Hippocampal formation (tissue), 2 donors: Measurements from ENCODE around the gene ZNF628.
"Not testable (repeated sequence)": the region's sequence is repeated elsewhere in the genome, so short reads cannot be mapped to it uniquely, and the experiment has no call there.

Source experiments
- DNase-seq, 2 donors: peaks; one replicate each; lab custom pipeline; 2025; lab: John Stamatoyannopoulos, UW

Gene ZNF628

DNA sequence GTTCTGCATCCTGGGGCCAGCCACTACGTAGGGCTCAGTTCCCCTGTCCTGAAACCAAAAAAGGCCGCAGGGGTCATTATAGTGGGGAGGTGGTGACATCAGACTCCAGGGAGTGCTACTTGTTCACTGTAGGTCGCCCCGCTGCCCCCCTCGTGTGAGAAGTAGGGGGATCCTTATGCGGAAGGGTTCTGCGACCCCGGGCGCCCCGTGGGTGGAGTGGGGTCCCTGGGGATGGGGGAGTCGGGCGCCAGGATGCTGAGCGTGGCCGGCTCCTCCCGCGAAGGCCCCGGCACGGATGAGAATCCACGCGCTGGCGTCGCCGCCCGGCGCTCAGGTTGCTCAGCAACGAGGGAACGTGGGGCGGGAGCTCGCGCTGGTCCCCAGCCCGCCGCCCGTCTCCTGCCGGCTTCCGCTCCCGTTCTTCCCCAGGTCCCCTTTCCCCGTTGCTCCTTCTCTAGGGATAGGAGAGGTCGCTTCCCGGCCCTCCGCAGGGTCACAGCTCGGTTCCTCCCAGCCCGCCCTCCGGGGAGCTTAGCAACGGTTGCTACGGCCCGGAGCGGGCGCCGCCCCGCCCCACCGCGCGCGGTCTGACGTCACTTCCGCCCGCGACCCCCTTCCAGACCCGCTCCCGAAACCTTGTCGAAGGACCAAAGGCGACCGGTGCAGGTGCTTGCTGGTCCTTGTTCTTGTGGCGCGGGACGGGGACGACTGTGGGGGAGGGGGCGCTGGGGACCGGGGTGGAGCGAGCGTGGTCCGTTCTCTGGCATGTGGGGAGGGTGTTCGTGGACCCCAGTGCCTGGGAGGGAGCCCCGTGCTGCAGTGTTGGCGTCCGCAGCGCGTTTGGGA, 8.4 kb downstream of the ZNF628 start, which contains the start of gene NAT14:
Gene NAT14, plus strand, starts transcription at position 596 of the 846 bp plus-strand sequence. CDS start 521 bp downstream, outside the sequence.
- peak; percentile 2 to 38 for DNase-seq

- DNase-seq, result no peak
Observed at GRCh38 chr19:55485439-55486011, 9.1 kb downstream of the ZNF628 start.

DNA sequence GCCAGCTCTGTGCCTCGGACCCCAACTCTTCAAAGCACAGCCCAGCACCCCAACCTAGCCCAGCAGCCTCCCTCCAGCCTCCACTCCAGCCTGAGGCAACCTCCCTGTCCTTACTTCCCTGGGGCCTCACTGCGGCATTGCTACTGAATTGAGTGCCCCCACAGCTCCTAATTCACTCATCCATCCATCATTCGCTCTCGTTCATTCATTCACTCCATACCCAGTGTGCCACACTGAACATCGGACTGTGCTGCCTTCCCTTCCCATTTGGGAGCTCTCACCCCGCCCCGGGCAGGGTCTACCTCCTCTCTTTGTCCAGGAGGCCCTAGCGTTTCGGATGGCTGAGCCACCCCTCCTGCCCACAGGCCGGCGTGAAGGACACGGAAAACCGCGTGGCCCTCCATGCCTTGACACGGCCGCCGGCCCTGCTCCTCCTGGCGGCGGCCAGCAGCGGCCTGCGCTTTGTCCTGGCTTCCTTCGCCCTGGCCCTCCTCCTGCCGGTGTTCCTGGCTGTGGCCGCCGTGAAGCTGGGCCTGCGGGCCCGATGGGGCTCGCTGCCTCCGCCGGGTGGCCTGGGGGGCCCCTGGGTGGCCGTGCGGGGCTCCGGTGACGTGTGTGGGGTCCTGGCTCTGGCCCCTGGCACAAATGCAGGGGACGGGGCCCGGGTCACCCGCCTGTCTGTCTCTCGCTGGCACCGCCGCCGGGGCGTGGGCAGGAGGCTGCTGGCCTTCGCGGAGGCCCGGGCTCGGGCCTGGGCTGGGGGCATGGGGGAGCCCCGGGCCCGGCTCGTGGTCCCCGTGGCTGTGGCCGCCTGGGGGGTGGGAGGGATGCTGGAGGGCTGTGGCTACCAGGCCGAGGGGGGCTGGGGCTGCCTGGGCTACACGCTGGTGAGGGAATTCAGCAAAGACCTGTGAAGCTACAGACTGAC, 9.9 kb downstream of the ZNF628 start:
- no peak for DNase-seq

GRCh38 chr19:55486971-55487923, 10.8 kb downstream of the ZNF628 start:
- no peak for DNase-seq

- peak in 1 of 2 donors; percentile 28 for DNase-seq
Observed at GRCh38 chr19:55487924-55488687, 11.7 kb downstream of the ZNF628 start, which contains the start of gene SSC5D. Gene SSC5D (plus strand): TSS chr19:55488436. CDS start chr19:55488590, 154 bp downstream.

DNA sequence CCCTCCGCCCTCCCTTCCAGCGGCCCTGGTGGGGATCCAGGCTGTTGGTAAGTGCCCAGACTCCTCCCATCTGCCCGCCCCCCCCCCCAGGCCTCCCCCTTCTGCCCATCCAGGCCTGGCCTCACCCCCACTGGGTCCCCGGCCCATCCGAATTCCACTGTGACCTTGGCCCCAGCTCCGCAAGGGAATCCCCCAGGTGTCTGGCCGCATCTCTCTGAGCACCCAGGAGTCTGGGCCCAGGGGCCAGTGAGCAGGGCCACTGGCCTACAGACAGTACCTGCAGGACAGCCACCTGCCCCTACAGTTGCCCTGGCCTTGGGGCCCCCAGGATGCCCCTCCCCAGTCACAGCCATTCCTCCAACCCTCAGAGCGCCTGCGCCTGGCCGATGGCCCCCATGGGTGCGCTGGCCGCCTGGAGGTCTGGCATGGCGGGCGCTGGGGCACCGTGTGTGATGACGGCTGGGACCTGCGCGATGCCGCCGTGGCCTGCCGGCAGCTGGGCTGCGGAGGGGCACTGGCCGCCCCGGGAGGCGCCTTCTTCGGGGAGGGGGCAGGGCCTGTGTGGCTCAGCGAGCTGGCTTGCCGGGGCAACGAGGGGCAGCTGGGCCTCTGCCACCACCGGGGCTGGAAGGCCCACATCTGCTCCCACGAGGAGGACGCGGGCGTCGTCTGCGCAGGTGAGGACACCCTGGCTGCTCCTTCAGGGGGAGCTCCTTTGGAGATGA, 12.7 kb downstream of the ZNF628 start:
- DNase-seq, result no peak

DNA sequence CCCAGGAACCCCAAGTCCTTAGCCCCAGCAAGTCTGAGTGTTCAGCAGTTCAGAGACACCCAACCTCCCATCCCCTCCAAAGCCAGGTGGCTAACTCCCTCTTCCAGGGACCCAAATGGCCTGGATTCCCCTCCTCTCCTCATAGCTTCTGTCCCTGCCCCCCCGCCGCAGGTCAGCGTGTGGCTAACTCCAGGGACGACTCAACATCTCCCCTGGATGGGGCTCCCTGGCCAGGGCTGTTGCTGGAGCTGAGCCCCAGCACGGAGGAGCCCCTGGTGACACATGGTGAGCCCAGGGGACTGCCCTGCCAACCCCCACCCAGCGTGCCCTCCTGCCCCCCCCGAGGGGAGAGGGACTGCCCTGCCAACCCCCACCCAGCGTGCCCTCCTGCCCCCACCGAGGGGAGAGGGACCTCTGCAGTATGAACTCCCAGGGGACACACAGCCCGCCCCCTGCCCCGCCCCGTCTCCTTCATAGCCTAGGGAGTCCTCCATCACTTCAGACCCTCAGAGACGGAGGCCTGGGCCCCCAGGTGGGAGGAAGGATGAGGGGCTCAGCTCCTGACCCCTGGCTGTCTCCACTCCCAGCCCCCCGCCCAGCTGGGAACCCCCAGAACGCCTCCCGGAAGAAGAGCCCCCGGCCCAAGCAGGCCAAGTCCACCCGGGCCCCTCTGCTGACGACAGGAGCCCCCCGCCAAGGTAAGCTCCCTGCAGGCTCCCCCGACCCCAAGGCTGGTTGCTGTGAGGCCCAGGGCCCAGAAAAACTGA, 13.5 kb downstream of the ZNF628 start:
- DNase-seq, result no peak

DNA sequence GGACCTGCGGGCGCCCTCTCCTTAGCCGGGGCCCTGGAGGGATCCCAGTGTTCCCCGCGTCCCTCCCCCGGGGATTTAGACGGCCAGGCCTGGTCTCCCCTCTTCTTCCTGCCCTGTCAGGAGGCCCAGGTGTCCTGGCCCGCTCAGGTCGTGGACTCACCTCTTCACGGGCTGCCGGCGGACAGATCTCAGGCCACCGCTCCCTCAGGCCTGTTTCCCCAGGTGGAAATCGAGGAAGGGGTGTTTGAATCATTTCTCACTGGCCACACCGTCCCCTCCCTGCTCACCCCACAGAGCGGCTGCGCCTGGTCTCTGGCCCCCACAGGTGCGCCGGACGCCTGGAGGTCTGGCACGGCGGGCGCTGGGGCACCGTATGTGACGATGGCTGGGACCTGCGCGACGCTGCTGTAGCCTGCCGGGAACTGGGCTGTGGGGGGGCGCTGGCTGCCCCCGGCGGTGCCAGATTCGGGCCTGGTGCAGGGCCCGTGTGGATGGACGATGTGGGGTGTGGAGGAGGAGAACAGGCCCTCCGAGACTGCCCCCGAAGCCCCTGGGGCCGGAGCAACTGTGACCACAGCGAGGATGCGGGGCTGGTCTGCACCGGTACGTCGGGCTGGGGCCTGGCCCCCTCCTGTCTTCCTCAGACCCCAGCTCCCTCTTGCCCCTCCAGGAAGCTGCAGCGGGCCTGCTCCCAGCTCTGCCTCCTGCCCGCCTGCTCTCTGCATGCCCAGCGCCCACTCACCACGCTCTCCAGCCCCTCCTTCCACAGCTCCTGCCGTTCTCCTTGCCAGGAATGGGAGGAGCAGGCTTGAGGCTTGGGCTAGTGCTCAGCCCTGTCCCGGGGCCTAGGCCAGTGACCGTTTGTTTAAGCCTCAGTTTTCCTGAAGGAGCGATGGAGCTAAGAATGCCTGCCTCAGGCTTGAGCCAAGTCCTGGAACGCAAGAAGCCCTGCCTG, 14.3 kb downstream of the ZNF628 start:
- DNase-seq, result no peak

DNA sequence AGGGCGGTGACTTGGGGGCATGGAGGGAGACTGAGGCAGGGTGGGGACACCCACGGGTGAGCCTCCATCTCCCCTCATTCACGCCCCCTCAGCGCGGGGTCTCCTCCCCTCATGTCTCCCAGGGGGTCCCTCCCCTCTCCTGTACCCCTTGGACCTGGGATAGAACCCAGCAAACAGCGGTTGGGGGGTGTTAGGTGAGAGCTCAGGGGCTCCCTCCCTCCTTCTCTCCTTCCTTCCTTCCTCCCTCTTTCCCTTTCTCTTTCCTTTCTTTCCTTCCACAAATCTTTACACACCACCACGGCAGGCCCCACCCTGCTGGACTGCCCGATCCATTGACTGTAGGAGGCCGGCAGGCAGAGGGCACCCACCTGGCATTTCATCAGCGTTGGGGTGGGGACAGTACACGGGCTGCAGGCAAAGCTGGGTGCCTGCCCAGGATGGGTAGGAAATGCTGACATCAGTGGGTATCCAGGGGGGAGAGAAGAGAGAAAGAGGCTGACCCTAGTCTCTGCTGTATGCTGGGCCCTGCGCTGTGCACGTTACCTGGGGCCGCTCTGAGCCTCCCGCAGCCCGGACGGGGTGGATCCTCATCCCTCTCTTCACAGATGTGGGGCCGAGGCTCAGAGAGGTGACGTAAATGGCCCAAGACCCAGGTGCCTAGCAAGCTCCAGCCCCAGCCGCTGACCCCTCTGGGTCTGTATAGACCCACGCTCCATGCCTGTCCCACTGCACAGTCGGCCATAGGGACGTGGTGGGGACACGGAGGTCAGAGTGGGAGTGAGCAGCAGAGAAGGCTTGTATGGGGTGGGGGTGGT, 15.3 kb downstream of the ZNF628 start:
- DNase-seq, result no peak

GRCh38 chr19:55492362-55492944, 16.0 kb downstream of the ZNF628 start:
- no peak for DNase-seq

DNA sequence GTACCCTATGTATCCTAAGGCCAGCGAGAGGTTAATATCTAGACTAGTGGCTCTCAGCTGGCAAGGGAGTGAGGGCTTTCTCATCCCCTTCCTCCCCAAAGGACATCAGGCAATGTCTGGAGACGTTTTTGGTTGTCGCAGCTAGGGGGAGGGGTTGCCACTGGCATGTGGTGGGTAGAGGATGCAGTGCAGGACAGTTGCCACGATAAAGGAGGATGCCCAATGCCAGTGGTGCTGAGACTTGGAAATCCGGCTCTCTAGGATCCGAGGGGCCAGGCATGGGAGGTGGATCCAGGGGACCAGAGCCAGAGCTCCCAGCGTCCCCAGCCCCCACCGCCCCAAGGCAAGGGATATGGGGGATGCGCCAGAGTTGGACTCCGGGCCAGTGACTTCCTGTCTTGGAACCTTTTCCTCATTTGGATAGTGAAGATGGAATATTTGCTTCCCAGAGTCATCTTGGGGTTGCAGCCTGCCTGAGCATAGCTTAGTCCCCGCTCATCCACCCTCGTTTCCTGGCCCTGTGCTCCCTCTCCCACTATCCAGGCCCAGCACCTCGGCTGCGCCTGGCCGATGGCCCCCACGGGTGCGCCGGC, 16.7 kb downstream of the ZNF628 start:
- DNase-seq, result no peak

GRCh38 chr19:55493645-55494171, 17.3 kb downstream of the ZNF628 start:
- DNase-seq, result no peak

GRCh38 chr19:55494172-55494761, 17.9 kb downstream of the ZNF628 start:
- DNase-seq, result no peak

DNA sequence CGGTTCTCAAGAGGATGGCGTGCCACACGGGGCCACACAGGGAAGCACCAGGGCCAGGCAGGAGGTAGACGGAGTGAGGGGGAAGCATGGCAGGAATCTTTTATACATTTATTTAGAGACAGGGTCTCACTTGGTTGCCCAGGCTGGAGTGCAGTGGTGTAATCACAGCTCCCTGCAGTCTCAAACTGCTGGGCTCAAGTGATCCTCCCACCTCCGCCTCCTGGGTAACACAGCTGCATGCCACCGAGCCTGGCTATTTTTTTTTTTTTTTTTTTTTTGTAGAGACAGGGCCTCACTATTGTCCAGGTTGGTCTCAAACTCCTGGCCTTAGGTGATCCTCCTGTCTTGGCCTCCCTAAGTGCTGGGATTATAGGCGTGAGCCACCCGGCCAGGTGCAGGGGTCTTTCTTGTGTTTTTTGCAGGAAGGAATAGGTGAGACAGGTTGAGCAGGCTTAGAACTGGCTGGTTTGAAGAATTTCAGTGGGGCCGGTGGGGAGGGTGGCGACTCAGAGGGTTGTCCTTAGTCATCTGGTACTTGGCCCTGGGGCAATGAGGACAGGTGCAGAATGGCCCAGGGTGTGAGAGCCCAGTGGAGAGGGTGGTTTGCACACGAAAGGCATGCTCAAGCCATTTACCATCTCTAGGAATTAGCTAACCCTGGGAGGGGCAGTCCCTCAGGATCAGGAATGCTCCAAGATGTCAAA, 19.4 kb downstream of the ZNF628 start:
- no peak for DNase-seq

DNA sequence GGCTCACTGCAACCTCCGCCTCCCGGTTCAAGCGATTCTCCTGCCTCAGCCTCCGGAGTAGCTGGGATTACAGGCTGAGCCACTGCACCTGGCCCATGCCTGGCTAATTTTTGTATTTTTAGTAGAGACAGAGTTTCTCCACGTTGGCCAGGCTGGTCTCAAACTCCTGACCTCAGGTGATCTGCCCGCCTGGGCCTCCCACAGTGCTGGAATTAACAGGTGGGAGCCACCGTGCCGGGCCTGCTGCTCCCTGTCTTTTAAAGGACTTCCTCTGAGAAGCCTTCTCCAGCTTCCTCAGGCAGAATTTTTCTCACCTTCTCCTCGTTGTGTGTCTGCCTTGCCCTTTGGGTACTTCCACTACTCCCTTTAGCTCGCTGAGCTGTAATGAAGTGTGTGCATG, 20.4 kb downstream of the ZNF628 start:
- DNase-seq, result not testable (repeated sequence)
